Kidney (tissue), 14 donors: ENCODE data around the gene SCIN. TPM values are rescaled to one million over a fixed set of nuclear protein-coding genes. Genes with fewer than 3 reads are reported as not detected.
A peak's percentile ranks its signal among the peaks of the same experiment; 100 is the strongest.

Experiments used
- DNase-seq, 5 donors: peaks; one replicate each; pipeline ENCODE4 v3.0.0-alpha.2; 2013 to 2020
- FAIRE-seq: peaks from 2 replicates; lab custom pipeline; 2012; peaks lifted over from hg19 to GRCh38; lab: Jason Lieb, UNC
- H3K27ac ChIP-seq, 2 donors: one replicate each; pipeline ENCODE4 v1.7.0; 2013; ENCODE audit warnings: low read depth in 2 of 2, low read length in 2 of 2, inconsistent platforms in 1 of 2
- H3K27me3 ChIP-seq: one replicate; pipeline ENCODE4 v1.7.1; 2013; ENCODE audit warnings: low read length, inconsistent platforms; ENCODE audit not compliant: control insufficient read depth, insufficient read depth
- H3K36me3 ChIP-seq, 3 donors: one replicate each; pipeline versions ENCODE4 v1.7.0 to v1.7.1; 2013; ENCODE audit warnings: low read length in 3 of 3, control low read depth in 1 of 3, inconsistent platforms in 1 of 3; ENCODE audit not compliant: insufficient read depth in 3 of 3, control insufficient read depth in 2 of 3
- H3K4me1 ChIP-seq, 3 donors: one replicate each; pipeline versions ENCODE4 v1.7.0 to v1.7.1; 2013; ENCODE audit warnings: low read length in 3 of 3, inconsistent platforms in 1 of 3, low read depth in 1 of 3; ENCODE audit not compliant: control insufficient read depth in 2 of 3, insufficient read depth in 2 of 3
- H3K4me3 ChIP-seq, 3 donors: one replicate each; pipeline versions ENCODE4 v1.7.0 to v1.8.1; 2013; ENCODE audit warnings: low read length in 3 of 3, control low read depth in 1 of 3, inconsistent platforms in 1 of 3
- H3K9ac ChIP-seq, 3 donors: one replicate each; pipeline versions ENCODE4 v1.7.0 to v1.7.1; 2013; ENCODE audit warnings: low read length in 3 of 3, control low read depth in 1 of 3, inconsistent platforms in 1 of 3
- H3K9me3 ChIP-seq, 3 donors: one replicate each; pipeline versions ENCODE4 v1.7.0 to v1.7.1; 2013; ENCODE audit warnings: low read length in 3 of 3, control low read depth in 1 of 3, inconsistent platforms in 1 of 3; ENCODE audit not compliant: control insufficient read depth in 2 of 3, insufficient read depth in 1 of 3
- CTCF ChIP-seq: IDR thresholded peaks from 3 replicates; pipeline ENCODE4 v1.5.1; 2012; ENCODE audit warnings: mild to moderate bottlenecking, moderate library complexity, borderline replicate concordance; ENCODE audit not compliant: insufficient read depth; ENCODE audit errors: extremely low read depth
- intact Hi-C: fragments of 100-400 bp; cut with DNase I; formaldehyde crosslinking; loops from one replicate; pipeline ENCODE4 v1.11.1; 2022
- polyA plus RNA-seq: library from polyadenylated mRNA; stranded (reverse); fragments of 350-450 nt; fragmentation: Illumina TruSeq; extraction: RNeasy Lipid Tissue Mini Kit (QIAGEN cat#74804); gene quantifications from one replicate; pipeline ENCODE4 v1.2.3, GENCODE V29; 2014; ENCODE audit warnings: low read depth, low replicate concordance; ENCODE audit not compliant: insufficient read depth
- total RNA-seq: library from RNA; stranded (reverse); fragmentation: NEBNext Ultra II Directional; extraction: Animal tissue kit (Norgen Biotek cat#: 25700); gene quantifications from one replicate; pipeline ENCODE4 v1.2.1, GENCODE V29; 2021
- donor health status: control.
- donor health status: control.
- donor health status: control.
- donor health status: control.
- donor health status: control.
- donor health status: DM: yes; HTN: yes; CAD: no.
- donor health status: Normal renal cell carcinoma (clear cell type).

Gene SCIN
- total and polyA plus RNA-seq, 2 donors from 2014 or later: 62.8 to 141 TPM

GRCh38 chr7:12569673-12570072 is 847 bp upstream of the SCIN start:
- peak overlapping the region; percentile 75 to 79 (median 78) for H3K4me3 ChIP-seq
- peak overlapping the region; percentile 79 to 86 for H3K27ac ChIP-seq
- H3K27me3 ChIP-seq: peaks cover 6% of the 10 kb centered on the region
- peak overlapping the region in 1 of 3 donors; percentile 74 for H3K9ac ChIP-seq
- intact Hi-C loops: no loop called here
- no peak for TF ChIP-seq CTCF
- no peaks in the 10 kb centered on the region for H3K9me3 ChIP-seq
- no peak for FAIRE-seq
- H3K4me1 ChIP-seq: no peaks in the 10 kb centered on the region
- H3K36me3 ChIP-seq: no peaks in the 10 kb centered on the region
- DNase-seq: peak in 1 of 5 donors; percentile 23

GRCh38 chr7:12570168-12570533 is 369 bp upstream of the SCIN start:
- peaks cover 6% of the 10 kb centered on the region for H3K27me3 ChIP-seq
- H3K27ac ChIP-seq: peak overlapping the region; percentile 79 to 86
- peak; percentile 46 to 87 (median 63) for DNase-seq
- H3K36me3 ChIP-seq: no peaks in the 10 kb centered on the region
- peak overlapping the region; percentile 33 to 74 (median 64) for H3K9ac ChIP-seq
- no peaks in the 10 kb centered on the region for H3K9me3 ChIP-seq
- TF ChIP-seq CTCF: no peak
- intact Hi-C loops: no loop called here
- no peaks in the 10 kb centered on the region for H3K4me1 ChIP-seq
- H3K4me3 ChIP-seq: peak overlapping the region; percentile 75 to 79 (median 78)
- FAIRE-seq: no peak

- H3K9me3 ChIP-seq: no peaks in the 10 kb centered on the region
- peak overlapping the region; percentile 2 to 16 for H3K27ac ChIP-seq
- intact Hi-C loops: no loop called here
- TF ChIP-seq CTCF: no peak
- H3K4me3 ChIP-seq: peak overlapping the region; percentile 56 to 79 (median 78)
- no peaks in the 10 kb centered on the region for H3K36me3 ChIP-seq
- no peak for FAIRE-seq
- peaks cover 6% of the 10 kb centered on the region for H3K27me3 ChIP-seq
- no peaks in the 10 kb centered on the region for H3K4me1 ChIP-seq
- H3K9ac ChIP-seq: peak overlapping the region; percentile 1 to 44 (median 40)
- no peak for DNase-seq
These were observed 1.2 kb downstream of the SCIN start for GRCh38 chr7:12571691-12572090.

- intact Hi-C loops: no loop called here
- TF ChIP-seq CTCF: no peak
- Histone ChIP-seq H3K4me1 (no peaks in the 10 kb centered on the region), H3K27ac (peak overlapping the region; percentile 15 to 41), H3K9ac (peak overlapping the region in 2 of 3 donors; percentile 9 to 47), H3K27me3 (peaks cover 6% of the 10 kb centered on the region), H3K9me3 (no peaks in the 10 kb centered on the region), H3K4me3 (peak overlapping the region in 2 of 3 donors; percentile 57 to 79), H3K36me3 (no peaks in the 10 kb centered on the region)
- FAIRE-seq (no peak), DNase-seq (no peak)
These were observed 2.5 kb downstream of the SCIN start for GRCh38 chr7:12572941-12573575.
